GM12878 (cell line): ENCODE data around the gene GPR152. TPM values are rescaled to one million over a fixed set of nuclear protein-coding genes. Genes with fewer than 3 reads are reported as not detected.

ENCODE experiments used
- ATAC-seq: fragments of 200-7000 bp; cut with Tn5 transposase; 3 replicates; pipeline ENCODE4 v1.9.1; 2020; ENCODE audit warnings: mild to moderate bottlenecking, moderate library complexity
- BruUV-seq: library from RNA; stranded (reverse); fragments of 400-500 nt; replicated peaks from 2 replicates; lab custom pipeline; 2021; lab: Mats Ljungman, UMichigan
- CTCF ChIA-PET: fragments of 300-600 bp; sonication (Branson Sonifier 250); formaldehyde crosslinking; extraction: SDS; loops from one replicate; lab custom pipeline; 2021; ENCODE audit warnings: inconsistent platforms; lab: Yijun Ruan, JAX
- POLR2A ChIA-PET: fragments of 350-600 bp; formaldehyde crosslinking; extraction: SDS; loops from one replicate; lab custom pipeline; 2021; ENCODE audit warnings: inconsistent platforms; lab: Charles Lee
- RAD21 ChIA-PET: fragments of 300-600 bp; sonication (Branson Sonifier 250); formaldehyde crosslinking; loops from one replicate; lab custom pipeline; 2023; ENCODE audit warnings: antibody characterized with exemption; ENCODE audit not compliant: unreplicated experiment; lab: Charles Lee
- SMC1A ChIA-PET: fragments of 300-600 bp; sonication (Branson Sonifier 250); formaldehyde crosslinking; loops from one replicate; lab custom pipeline; 2023; ENCODE audit not compliant: unreplicated experiment, uncharacterized antibody; lab: Charles Lee
- DNase-seq: peaks from one replicate; pipeline ENCODE4 v3.0.0-alpha.2; 2011; ENCODE audit warnings: low read depth, low spot score
- FAIRE-seq: peaks from 3 replicates; lab custom pipeline; 2011; peaks lifted over from hg19 to GRCh38; lab: Jason Lieb, UNC
- H2AFZ ChIP-seq: 2 replicates; pipeline ENCODE4 v1.6.0; 2011; ENCODE audit warnings: low read depth, low read length, control low read depth; ENCODE audit not compliant: control insufficient read depth
- H3K27ac ChIP-seq: 2 replicates; pipeline ENCODE4 v1.5.1; 2011; ENCODE audit warnings: control low read depth; ENCODE audit not compliant: control insufficient read depth, insufficient read depth
- H3K27me3 ChIP-seq, 2 experiments: replicated peaks in 1 of 2; 2 replicates each; pipeline versions ENCODE4 v1.6.0 to v1.6.1; 2011; ENCODE audit warnings: low read length in 1 of 2; ENCODE audit not compliant: control insufficient read depth in 2 of 2, insufficient read depth in 2 of 2
- H3K36me3 ChIP-seq, 2 experiments: 2 replicates each; pipeline ENCODE4 v1.5.1; 2011; ENCODE audit warnings: low read length in 1 of 2; ENCODE audit not compliant: control insufficient read depth in 2 of 2, insufficient read depth in 2 of 2
- H3K4me1 ChIP-seq: 2 replicates; pipeline ENCODE4 v1.6.1; 2011; ENCODE audit warnings: mild to moderate bottlenecking, low read length, moderate library complexity, mixed read lengths; ENCODE audit not compliant: control insufficient read depth, insufficient read depth
- H3K4me2 ChIP-seq: 2 replicates; pipeline ENCODE4 v1.6.0; 2011; ENCODE audit warnings: control low read depth; ENCODE audit not compliant: control insufficient read depth, insufficient read depth
- H3K4me3 ChIP-seq: fragments of 200-600 bp; sonication (generic); 2 replicates; pipeline ENCODE4 v1.5.1; 2016
- H3K79me2 ChIP-seq: 2 replicates; pipeline ENCODE4 v1.6.0; 2011; ENCODE audit warnings: low read length; ENCODE audit not compliant: control insufficient read depth, insufficient read depth
- H3K9ac ChIP-seq: 2 replicates; pipeline ENCODE4 v1.8.0; 2011; ENCODE audit warnings: low read length, control low read depth, mixed read lengths; ENCODE audit not compliant: control insufficient read depth, insufficient read depth
- H3K9me3 ChIP-seq: replicated peaks from 3 replicates; pipeline ENCODE4 v1.5.1; 2011; ENCODE audit warnings: mild to moderate bottlenecking, low read length; ENCODE audit not compliant: control insufficient read depth, insufficient read depth
- H4K20me1 ChIP-seq: 2 replicates; pipeline ENCODE4 v1.6.0; 2011; ENCODE audit not compliant: control insufficient read depth, insufficient read depth
- BCLAF1 ChIP-seq: fragments of 450-650 bp; IDR thresholded peaks from 2 replicates; pipeline ENCODE4 v1.6.1; 2017; ENCODE audit warnings: antibody characterized with exemption, mild to moderate bottlenecking, moderate library complexity
- POLR2A ChIP-seq: IDR thresholded peaks from 2 replicates; pipeline ENCODE4 v1.6.1; 2011; ENCODE audit warnings: low read depth, mild to moderate bottlenecking, low read length
- TCF12 ChIP-seq: IDR thresholded peaks from 2 replicates; pipeline ENCODE4 v1.6.1; 2011; ENCODE audit warnings: low read depth, mild to moderate bottlenecking, low read length
- WGBS: methylation state at CpG from one replicate; pipeline ENCODE4 v1.1.6; 2016; ENCODE audit warnings: low lambda C conversion rate; ENCODE audit not compliant: insufficient replicate concordance, insufficient coverage; ENCODE audit errors: missing lambda C conversion rate; 5-methylcytosine and 5-hydroxymethylcytosine counted together
- in situ Hi-C: fragments of 300-500 bp; cut with MboI; formaldehyde crosslinking; loops from 9 replicates; pipeline ENCODE4 v1.14.3; 2018; ENCODE audit warnings: mixed read lengths
- intact Hi-C: fragments of 100-400 bp; cut with micrococcal nuclease; formaldehyde crosslinking; loops from one replicate; pipeline ENCODE4 v1.14.2; 2022; ENCODE audit not compliant: unreplicated experiment
- polyA plus RNA-seq, 11 experiments: library from polyadenylated mRNA; depleted of rRNA in 4 of 11; unstranded in 6 of 11; stranded (reverse) in 5 of 11; fragments of >200 nt; fragmentation: Nextera tagmentation in 4 of 11; fragmentation: Illumina TruSeq in 1 of 11; extraction: Ambion mirVana in 4 of 11; extraction: Trizol in 1 of 11; gene quantifications; 1 replicate in 1 of 11; 2 replicates in 10 of 11; pipeline versions ENCODE4 v1.2.1 to v1.2.3, GENCODE V29; 2011 to 2016; ENCODE audit warnings: inconsistent platforms in 2 of 11, missing spikeins in 2 of 11, low read depth in 1 of 11
- total RNA-seq, 4 experiments: library from RNA; depleted of rRNA in 3 of 4; stranded (reverse); fragments of >200 nt in 3 of 4; fragmentation: Illumina TruSeq in 1 of 4; extraction: Trizol in 1 of 4; gene quantifications; 2 replicates each; pipeline versions ENCODE4 v1.2.1 to v1.2.3, GENCODE V29; 2013 to 2021

GPR152 gene
- total and polyA plus RNA-seq, 10 of the 15 experiments (the other 5 are each of a cell fraction or from before 2014, with no cell fraction given): not detected

- no peak for ATAC-seq
- Histone ChIP-seq H3K27ac (no peak overlapping the region), H3K9ac (no peak overlapping the region), H3K79me2 (peaks cover 8% of the 10 kb centered on the region), H3K4me1 (peaks cover 3% of the 10 kb centered on the region), H2AFZ (no peak overlapping the region), H3K27me3 (no peaks in the 10 kb centered on the region), H3K4me2 (no peak overlapping the region), H3K9me3 (no peaks in the 10 kb centered on the region), H4K20me1 (no peaks in the 10 kb centered on the region; the same call in 1 of the 2 replicates), H3K36me3 (peaks cover 0 to 10% of the 10 kb centered on the region in 2 experiments; a peak in 3 of 4 replicates), H3K4me3 (no peak overlapping the region)
- POLR2A ChIA-PET: interaction anchor here (0.9 kb wide), 1 partner anchor 11 kb away, joined by 3 read pairs; no protein-coding TSS in a partner anchor
- no peak for FAIRE-seq
- DNase-seq: no peak
- WGBS: 96% methylated on average over 26 of the region's 26 CpGs
- no peak for TF ChIP-seq BCLAF1
- TF ChIP-seq POLR2A: 0 out of 2 replicates have a peak, but pooled peaks have one; percentile 21
- no peak for TF ChIP-seq TCF12
- CTCF ChIA-PET: interaction anchor here (0.6 kb wide), 1 partner anchor 128 kb away, joined by 4 read pairs; no protein-coding TSS in a partner anchor
- in situ Hi-C loops (no loop called here), intact Hi-C loops (no loop called here)
- SMC1A ChIA-PET: no interaction called here
- no TSS peak for BruUV-seq
- RAD21 ChIA-PET: no interaction called here
Measured at GRCh38 chr11:67499808-67500483, 47.4 kb upstream of the GPR152 start.
